Progenitor cell of endocrine pancreas (in vitro differentiated cells): ENCODE results near the gene SPIRE1. TPM values are rescaled to one million over a fixed set of nuclear protein-coding genes. Genes with fewer than 3 reads are reported as not detected.

Experiments
- DNase-seq: peaks from one replicate; pipeline ENCODE4 v3.0.0; 2021; ENCODE audit warnings: low spot score; ENCODE audit not compliant: unreplicated experiment
- H3K27ac Mint-ChIP-seq: 2 replicates; pipeline ENCODE4 v1.8.0; 2021; ENCODE audit warnings: mild to moderate bottlenecking, moderate library complexity, mixed read lengths
- H3K27me3 Mint-ChIP-seq: 2 replicates; pipeline ENCODE4 v1.8.0; 2021; ENCODE audit warnings: mixed read lengths
- H3K36me3 Mint-ChIP-seq: 2 replicates; pipeline ENCODE4 v1.8.0; 2022; ENCODE audit warnings: mixed read lengths; ENCODE audit not compliant: insufficient read depth
- H3K4me1 Mint-ChIP-seq: 2 replicates; pipeline ENCODE4 v1.8.0; 2021; ENCODE audit warnings: low read depth, mixed read lengths
- H3K4me3 Mint-ChIP-seq: 2 replicates; pipeline ENCODE4 v1.8.0; 2021; ENCODE audit warnings: low read depth, mild to moderate bottlenecking, moderate library complexity, mixed read lengths
- H3K9me3 Mint-ChIP-seq: 2 replicates; pipeline ENCODE4 v1.8.0; 2021; ENCODE audit warnings: low read depth, mixed read lengths
- CTCF ChIP-seq: fragments of 200-600 bp; sonication (generic); IDR thresholded peaks from one replicate; pipeline ENCODE4 v1.5.0; 2021; ENCODE audit warnings: antibody characterized with exemption, mild to moderate bottlenecking; ENCODE audit not compliant: unreplicated experiment
- total RNA-seq: library from RNA; stranded (reverse); gene quantifications from 2 replicates; pipeline ENCODE4 v1.2.1, GENCODE V29; 2021

SPIRE1 gene
- total RNA-seq, 1 donor from 2014 or later, result 24.6 TPM

GRCh38 chr18:12474146-12474545 is 183.8 kb downstream of the SPIRE1 start:
- Mint-ChIP-seq H3K27ac (peak overlapping the region; percentile 37), H3K36me3 (no peaks in the 10 kb centered on the region)

GRCh38 chr18:12470382-12471075 is 187.4 kb downstream of the SPIRE1 start:
- H3K4me1 Mint-ChIP-seq, result no peaks in the 10 kb centered on the region
- peak overlapping the region; percentile 4 for H3K27ac Mint-ChIP-seq
- peaks cover 1% of the 10 kb centered on the region for H3K36me3 Mint-ChIP-seq
- TF ChIP-seq CTCF, result no peak
- H3K9me3 Mint-ChIP-seq, result no peaks in the 10 kb centered on the region
- H3K27me3 Mint-ChIP-seq, result no peaks in the 10 kb centered on the region
- no peak for DNase-seq
- no peak overlapping the region for H3K4me3 Mint-ChIP-seq

More at GRCh38 chr18:12474146-12474545, 183.8 kb downstream of the SPIRE1 start:
- no peaks in the 10 kb centered on the region for H3K9me3 Mint-ChIP-seq
- H3K27me3 Mint-ChIP-seq, result no peaks in the 10 kb centered on the region
- H3K4me3 Mint-ChIP-seq, result no peak overlapping the region
- no peak for DNase-seq
- no peaks in the 10 kb centered on the region for H3K4me1 Mint-ChIP-seq
- TF ChIP-seq CTCF, result no peak

GRCh38 chr18:12468445-12468844 is 189.5 kb downstream of the SPIRE1 start:
- Mint-ChIP-seq H3K9me3 (no peaks in the 10 kb centered on the region), H3K27ac (no peak overlapping the region), H3K36me3 (peaks cover 1% of the 10 kb centered on the region), H3K4me1 (no peaks in the 10 kb centered on the region), H3K27me3 (no peaks in the 10 kb centered on the region), H3K4me3 (no peak overlapping the region)
- TF ChIP-seq CTCF, result no peak
- DNase-seq, result no peak

- Mint-ChIP-seq H3K36me3 (peaks cover 6% of the 10 kb centered on the region), H3K4me3 (no peak overlapping the region), H3K9me3 (no peaks in the 10 kb centered on the region), H3K27ac (peak overlapping the region; percentile 57), H3K27me3 (no peaks in the 10 kb centered on the region), H3K4me1 (peaks cover 4% of the 10 kb centered on the region)
- DNase-seq, result no peak
- no peak for TF ChIP-seq CTCF
These were observed 193.2 kb downstream of the SPIRE1 start for GRCh38 chr18:12464731-12465130.

- DNase-seq, result no peak
- Mint-ChIP-seq H3K4me1 (peaks cover 4% of the 10 kb centered on the region), H3K27ac (no peak overlapping the region), H3K27me3 (no peaks in the 10 kb centered on the region), H3K36me3 (peaks cover 8% of the 10 kb centered on the region), H3K9me3 (no peaks in the 10 kb centered on the region), H3K4me3 (no peak overlapping the region)
- no peak for TF ChIP-seq CTCF
These were observed 194.7 kb downstream of the SPIRE1 start for GRCh38 chr18:12463191-12463590.
